ENCODE results near the gene ARID1B. TPM values are rescaled to one million over a fixed set of nuclear protein-coding genes. Genes with fewer than 3 reads are reported as not detected.
A peak's percentile ranks its signal among the peaks of the same experiment; 100 is the strongest.
"Not testable (repeated sequence)": the region's sequence is repeated elsewhere in the genome, so short reads cannot be mapped to it uniquely, and the experiment has no call there.

ARID1B gene
- total RNA-seq, 1 donor from 2014 or later: 18.5 TPM

DNA sequence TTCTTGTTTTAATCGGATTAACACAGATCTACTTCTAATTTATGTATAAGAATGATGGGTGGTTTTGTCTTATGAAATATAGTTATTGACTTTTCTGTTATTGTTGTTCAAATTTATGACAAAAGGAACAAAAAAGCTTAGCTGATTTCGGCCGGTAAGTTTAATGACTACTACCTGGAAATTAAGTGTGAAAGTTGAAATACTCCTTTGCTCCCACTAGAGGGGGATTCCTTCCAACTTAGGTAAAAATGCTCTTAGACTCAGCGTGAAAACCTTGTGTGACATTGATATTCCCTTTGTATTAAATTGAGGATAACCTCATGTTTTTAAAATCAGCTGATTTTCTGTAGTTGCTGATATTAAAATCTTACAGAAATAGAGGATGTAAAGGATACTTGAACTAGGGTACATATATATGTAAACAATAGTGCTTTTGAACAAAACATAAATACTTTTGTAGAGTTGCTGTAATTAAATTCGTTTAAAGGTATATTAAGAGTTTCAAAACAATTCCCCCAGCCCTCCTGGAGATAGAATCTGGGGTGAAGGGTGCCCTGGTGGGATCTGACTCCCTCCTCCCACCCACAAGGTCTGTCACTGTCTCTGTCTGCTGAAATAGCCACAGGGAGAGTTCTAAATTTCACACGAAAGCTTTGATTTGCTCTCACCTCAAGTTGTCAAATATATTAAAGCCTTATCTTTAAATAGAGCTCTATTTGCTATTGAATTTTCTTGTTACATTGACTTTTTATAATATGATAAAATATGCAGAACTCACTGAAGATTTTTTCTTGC, 257.5 kb downstream of the ARID1B start:
- H3K4me3 ChIP-seq (ENCODE audit: low read depth, low read length): no peak overlapping the region
- TF ChIP-seq, protein P1, sequence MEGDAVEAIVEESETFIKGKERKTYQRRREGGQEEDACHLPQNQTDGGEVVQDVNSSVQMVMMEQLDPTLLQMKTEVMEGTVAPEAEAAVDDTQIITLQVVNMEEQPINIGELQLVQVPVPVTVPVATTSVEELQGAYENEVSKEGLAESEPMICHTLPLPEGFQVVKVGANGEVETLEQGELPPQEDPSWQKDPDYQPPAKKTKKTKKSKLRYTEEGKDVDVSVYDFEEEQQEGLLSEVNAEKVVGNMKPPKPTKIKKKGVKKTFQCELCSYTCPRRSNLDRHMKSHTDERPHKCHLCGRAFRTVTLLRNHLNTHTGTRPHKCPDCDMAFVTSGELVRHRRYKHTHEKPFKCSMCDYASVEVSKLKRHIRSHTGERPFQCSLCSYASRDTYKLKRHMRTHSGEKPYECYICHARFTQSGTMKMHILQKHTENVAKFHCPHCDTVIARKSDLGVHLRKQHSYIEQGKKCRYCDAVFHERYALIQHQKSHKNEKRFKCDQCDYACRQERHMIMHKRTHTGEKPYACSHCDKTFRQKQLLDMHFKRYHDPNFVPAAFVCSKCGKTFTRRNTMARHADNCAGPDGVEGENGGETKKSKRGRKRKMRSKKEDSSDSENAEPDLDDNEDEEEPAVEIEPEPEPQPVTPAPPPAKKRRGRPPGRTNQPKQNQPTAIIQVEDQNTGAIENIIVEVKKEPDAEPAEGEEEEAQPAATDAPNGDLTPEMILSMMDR (conservative IDR thresholded peaks at IDR 0.05; ENCODE audit: low read depth, low read length): peak; percentile 74
- no peak for DNase-seq (ENCODE audit: low read depth)

DNA sequence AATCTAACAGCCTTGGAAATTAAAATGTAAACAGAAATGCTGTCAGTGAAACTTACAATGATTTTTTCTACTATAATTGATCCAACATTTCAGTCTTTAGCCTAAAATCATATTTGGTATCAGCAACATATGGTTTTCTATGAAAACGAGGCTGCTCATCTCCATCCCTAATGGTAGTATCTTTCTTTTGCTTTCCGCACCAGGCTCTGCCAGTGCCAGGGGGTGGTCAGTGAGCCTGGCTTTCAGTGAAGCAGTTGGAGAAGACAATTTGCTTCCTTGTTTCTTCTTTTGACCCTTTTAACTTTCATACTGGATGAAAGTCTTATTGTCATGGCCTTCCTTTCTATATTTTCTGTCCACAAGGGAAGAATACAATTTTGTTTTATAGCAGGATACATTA, 258.4 kb downstream of the ARID1B start:
- no peak overlapping the region for H3K4me3 ChIP-seq (ENCODE audit: low read depth, low read length)
- DNase-seq (ENCODE audit: low read depth): no peak
- TF ChIP-seq, protein P1 (conservative IDR thresholded peaks at IDR 0.05; ENCODE audit: low read depth, low read length): no peak

DNA sequence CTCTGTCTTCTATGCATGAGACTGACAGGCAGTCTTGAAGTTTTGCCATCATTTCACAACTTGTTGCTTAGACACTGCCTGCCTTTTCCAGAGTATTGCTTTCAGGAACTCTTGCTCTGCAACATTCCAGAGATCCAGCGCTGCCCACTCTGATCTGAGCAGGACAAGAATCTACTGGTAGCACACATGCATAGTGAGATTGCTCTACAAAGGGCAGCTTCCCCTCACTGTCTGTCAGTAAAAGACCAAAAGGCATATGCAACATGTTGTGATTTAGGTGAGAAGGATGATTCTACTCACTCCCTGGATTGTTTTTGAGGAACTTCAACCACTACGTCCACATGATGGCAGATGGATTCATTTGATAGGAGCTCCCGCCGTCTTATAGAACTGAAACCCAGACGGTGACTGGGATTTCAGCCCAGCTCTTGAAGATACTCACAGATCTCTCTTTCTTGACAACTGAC, 259.1 kb downstream of the ARID1B start:
- DNase-seq (ENCODE audit: low read depth): no peak
- no peak overlapping the region for H3K4me3 ChIP-seq (ENCODE audit: low read depth, low read length)
- TF ChIP-seq, protein P1 (conservative IDR thresholded peaks at IDR 0.05; ENCODE audit: low read depth, low read length): no peak

DNA sequence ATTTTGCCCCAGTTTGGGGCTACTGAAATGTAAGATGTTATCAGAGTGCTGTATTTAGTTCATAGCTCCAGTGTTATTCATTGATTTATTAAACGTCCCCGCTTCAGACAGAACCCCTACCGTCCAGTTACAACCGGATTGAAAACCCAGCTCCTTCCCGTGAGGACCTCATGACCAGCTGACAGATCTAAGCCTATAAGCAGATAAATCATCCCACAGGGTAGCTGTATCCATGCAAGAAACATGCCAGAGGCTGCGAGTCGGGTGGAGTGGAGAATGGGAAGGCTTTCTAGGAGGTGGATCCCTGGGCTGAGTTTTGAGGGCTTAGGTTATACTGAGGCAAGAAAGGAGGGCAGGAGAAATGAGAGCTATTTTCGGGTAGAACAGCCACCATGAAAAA, 260.0 kb downstream of the ARID1B start:
- no peak for DNase-seq (ENCODE audit: low read depth)
- no peak overlapping the region for H3K4me3 ChIP-seq (ENCODE audit: low read depth, low read length)
- TF ChIP-seq, protein P1 (conservative IDR thresholded peaks at IDR 0.05; ENCODE audit: low read depth, low read length): no peak

DNA sequence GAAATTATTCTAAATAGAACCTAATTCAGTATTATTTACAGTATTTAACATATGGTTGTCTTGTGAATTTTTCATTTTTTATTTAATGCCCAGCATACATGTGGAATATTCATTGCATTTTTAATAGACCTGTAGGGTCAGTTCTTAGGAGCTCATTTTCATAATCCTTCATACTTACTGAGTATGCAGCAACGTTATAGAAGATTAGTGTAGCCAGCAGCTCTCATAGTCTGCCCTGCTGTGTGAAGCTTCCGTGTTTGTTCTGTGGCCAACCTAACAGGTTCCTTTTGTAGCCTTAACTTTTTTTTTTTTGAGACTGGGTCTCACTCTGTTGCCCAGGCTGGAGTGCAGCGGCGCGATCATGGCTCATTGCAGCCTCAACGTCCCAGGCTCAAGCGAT, 261.4 kb downstream of the ARID1B start:
- no peak overlapping the region for H3K4me3 ChIP-seq (ENCODE audit: low read depth, low read length)
- TF ChIP-seq, protein P1 (conservative IDR thresholded peaks at IDR 0.05; ENCODE audit: low read depth, low read length): no peak
- no peak for DNase-seq (ENCODE audit: low read depth)

DNA sequence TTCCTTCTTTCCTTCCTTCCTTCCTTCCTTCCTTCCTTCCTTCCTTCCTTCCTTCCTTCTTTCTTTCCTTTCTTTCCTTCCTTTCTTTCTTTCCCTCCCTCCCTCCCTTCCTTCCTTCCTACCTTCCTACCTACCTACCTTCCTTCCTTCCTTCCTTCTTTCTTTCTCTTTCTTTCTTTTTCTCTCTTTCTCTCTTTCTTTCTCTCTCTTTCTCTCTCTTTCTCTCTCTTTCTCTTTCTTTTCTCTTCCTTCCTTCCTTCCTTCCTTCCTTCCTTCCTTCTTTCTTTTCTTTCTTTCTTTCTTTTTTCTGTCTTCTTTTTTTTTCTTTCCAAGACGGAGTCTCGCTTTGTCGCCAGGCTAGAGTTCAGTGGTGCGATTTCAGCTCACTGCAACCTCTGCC, 262.5 kb downstream of the ARID1B start:
- DNase-seq (ENCODE audit: low read depth); H3K4me3 ChIP-seq (ENCODE audit: low read depth, low read length): not testable (repeated sequence)

DNA sequence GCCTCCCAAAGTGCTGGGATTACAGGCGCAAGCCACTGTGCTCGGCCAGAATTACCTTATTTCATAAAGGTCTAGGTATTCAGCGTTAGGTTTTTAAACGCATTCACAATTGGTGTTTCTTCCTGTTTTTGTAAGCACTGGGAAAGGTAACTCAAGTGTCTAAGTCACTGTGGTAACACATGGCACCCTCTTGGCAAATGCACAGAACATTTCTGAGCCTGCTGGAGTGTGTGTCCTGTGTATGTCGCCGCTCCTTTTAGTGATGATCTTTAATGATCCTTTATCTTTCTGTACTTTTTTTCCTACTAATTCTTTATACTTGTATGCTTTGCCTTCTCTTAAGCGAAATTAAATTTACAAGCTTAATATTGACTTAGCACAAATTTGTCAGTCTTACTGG, 263.0 kb downstream of the ARID1B start:
- no peak for DNase-seq (ENCODE audit: low read depth)
- no peak overlapping the region for H3K4me3 ChIP-seq (ENCODE audit: low read depth, low read length)

More for the DNA sequence above, 263.0 kb downstream of the ARID1B start:
- TF ChIP-seq, protein P1 (conservative IDR thresholded peaks at IDR 0.05; ENCODE audit: low read depth, low read length): no peak

Measured in epithelial cell of proximal tubule (primary cell).